Measurements from ENCODE around the gene COL13A1. TPM values are rescaled to one million over a fixed set of nuclear protein-coding genes. Genes with fewer than 3 reads are reported as not detected.

Gene COL13A1
- polyA plus RNA-seq, 1 of the 3 experiments (the other 2 are of a cell fraction): 26.7 TPM

DNA sequence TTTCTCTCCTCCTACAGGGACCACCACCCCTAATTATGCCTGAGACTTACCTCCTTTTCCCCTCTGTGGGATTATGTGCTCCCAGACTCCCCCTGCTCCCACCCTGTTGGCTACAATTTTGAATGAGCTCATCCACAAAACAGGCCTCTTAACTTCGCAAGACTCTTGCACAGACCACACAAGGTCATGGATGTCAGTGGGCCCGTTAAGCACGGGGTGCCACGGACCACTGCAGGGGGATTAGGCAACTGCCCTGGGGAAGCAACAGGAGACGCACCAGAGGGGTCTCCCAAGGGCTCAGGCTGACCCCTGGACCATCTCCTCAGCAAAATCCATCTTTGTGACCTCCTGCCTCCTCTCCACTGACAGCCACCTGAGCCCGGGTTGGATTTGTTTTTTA is 42.1 kb upstream of the COL13A1 start (continued):
- TF ChIP-seq, protein P1, sequence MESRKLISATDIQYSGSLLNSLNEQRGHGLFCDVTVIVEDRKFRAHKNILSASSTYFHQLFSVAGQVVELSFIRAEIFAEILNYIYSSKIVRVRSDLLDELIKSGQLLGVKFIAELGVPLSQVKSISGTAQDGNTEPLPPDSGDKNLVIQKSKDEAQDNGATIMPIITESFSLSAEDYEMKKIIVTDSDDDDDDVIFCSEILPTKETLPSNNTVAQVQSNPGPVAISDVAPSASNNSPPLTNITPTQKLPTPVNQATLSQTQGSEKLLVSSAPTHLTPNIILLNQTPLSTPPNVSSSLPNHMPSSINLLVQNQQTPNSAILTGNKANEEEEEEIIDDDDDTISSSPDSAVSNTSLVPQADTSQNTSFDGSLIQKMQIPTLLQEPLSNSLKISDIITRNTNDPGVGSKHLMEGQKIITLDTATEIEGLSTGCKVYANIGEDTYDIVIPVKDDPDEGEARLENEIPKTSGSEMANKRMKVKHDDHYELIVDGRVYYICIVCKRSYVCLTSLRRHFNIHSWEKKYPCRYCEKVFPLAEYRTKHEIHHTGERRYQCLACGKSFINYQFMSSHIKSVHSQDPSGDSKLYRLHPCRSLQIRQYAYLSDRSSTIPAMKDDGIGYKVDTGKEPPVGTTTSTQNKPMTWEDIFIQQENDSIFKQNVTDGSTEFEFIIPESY (IDR thresholded peaks at IDR 0.05; ENCODE audit: borderline replicate concordance, low read depth): no peak
- TF ChIP-seq, protein P2, sequence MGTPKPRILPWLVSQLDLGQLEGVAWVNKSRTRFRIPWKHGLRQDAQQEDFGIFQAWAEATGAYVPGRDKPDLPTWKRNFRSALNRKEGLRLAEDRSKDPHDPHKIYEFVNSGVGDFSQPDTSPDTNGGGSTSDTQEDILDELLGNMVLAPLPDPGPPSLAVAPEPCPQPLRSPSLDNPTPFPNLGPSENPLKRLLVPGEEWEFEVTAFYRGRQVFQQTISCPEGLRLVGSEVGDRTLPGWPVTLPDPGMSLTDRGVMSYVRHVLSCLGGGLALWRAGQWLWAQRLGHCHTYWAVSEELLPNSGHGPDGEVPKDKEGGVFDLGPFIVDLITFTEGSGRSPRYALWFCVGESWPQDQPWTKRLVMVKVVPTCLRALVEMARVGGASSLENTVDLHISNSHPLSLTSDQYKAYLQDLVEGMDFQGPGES (IDR thresholded peaks at IDR 0.05; ENCODE audit: low read depth, low read length): no peak
- TF ChIP-seq TAF1 (IDR thresholded peaks at IDR 0.05; ENCODE audit: borderline replicate concordance, low read depth, low read length): no peak
- no peak for TF ChIP-seq JUND (IDR thresholded peaks at IDR 0.05)

DNA sequence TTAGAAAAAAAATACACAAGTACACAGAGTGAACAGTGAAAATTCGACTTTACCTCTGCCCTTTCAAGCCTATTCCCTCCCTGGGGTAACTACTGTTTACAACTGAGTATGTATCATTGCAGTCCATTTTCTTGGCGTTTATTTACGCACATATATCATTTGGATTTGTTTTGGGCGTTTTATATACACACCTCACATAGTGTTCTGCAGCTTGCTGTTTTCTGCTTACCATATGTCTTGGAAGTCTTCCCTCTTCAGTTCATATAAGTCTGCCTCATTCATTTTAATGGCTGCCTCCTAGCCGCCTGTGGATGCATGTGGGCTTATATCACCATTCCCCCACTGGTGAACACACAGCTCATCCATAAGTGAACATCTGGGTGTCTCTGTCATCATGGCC is 41.6 kb upstream of the COL13A1 start:
- Histone ChIP-seq H2AFZ (ENCODE audit: low read depth) (no peak overlapping the region), H3K9me2 (no peaks in the 10 kb centered on the region), H3K9me3 (no peaks in the 10 kb centered on the region), H3F3A (replicated peaks; ENCODE audit: insufficient read depth) (peaks cover 3% of the 10 kb centered on the region), H3K27me3 (ENCODE audit: insufficient read depth) (no peaks in the 10 kb centered on the region), H4K20me1 (ENCODE audit: insufficient read depth) (no peaks in the 10 kb centered on the region), H3K79me2 (ENCODE audit: insufficient read depth) (no peaks in the 10 kb centered on the region), H3K9ac (no peak overlapping the region), H3K4me1 (ENCODE audit: control insufficient read depth in 1 of 2, insufficient read depth in 2 of 2, low read depth in 1 of 2, low read length in 1 of 2) (peaks cover 14 to 50% of the 10 kb centered on the region in 2 experiments), H3K4me3 (ENCODE audit: low read depth in 2 of 2, low read length in 1 of 2) (no peak overlapping the region), H3K27ac (ENCODE audit: low read depth in 2 of 2, low read length in 1 of 2) (0 out of 4 replicates have a peak overlapping the region, but pooled peaks of 1 of the 2 experiments have one; percentile 23), H3K36me3 (replicated peaks in 1 of 2; ENCODE audit: control insufficient read depth in 1 of 2, insufficient read depth in 2 of 2, low read length in 1 of 2) (no peaks in the 10 kb centered on the region), H3K4me2 (no peak overlapping the region)
- no peak for DNase-seq
- no peak for TF ChIP-seq FOSL2 (IDR thresholded peaks at IDR 0.05; ENCODE audit: borderline replicate concordance, low read depth)
- CTCF ChIA-PET: interaction anchor here (1.4 to 4.9 kb wide), 5 partner anchors 40 to 154 kb away, joined by 3 to 28 read pairs (median 8); partner anchors contain the start of gene COL13A1
- POLR2A ChIA-PET: no interaction called here
- 78% methylated on average over 5 of the region's 5 CpGs for WGBS (ENCODE audit: low lambda C conversion rate)

DNA sequence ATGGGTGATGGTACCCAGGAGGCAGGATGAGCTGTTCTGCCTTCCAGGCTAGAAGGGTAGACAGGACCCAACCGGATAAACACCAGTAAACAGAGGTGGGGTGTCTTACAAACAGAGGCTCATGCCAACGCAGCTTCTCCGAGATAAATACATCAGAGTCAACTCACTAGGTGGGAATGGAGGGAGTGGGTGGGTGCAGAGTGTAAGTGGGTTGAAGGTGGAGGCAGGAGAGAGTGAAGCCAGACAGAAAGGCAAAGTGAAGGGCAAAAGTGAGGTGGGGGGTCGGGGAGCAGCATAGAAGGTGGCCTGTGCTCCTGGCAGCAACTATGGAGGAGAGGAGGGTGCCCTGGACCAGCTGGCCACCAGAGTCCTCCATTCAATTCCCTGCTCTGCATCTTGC is 40.4 kb upstream of the COL13A1 start:
- H3F3A ChIP-seq (replicated peaks; ENCODE audit: insufficient read depth): peaks cover 3% of the 10 kb centered on the region
- H2AFZ ChIP-seq (ENCODE audit: low read depth): no peak overlapping the region
- no peaks in the 10 kb centered on the region for H3K27me3 ChIP-seq (ENCODE audit: insufficient read depth)
- H3K4me3 ChIP-seq (ENCODE audit: low read depth in 2 of 2, low read length in 1 of 2): no peak overlapping the region
- 79% methylated on average over 4 of the region's 4 CpGs for WGBS (ENCODE audit: low lambda C conversion rate)
- ChIA-PET CTCF (interaction anchor here (1.0 to 1.5 kb wide), 5 partner anchors 39 to 246 kb away, joined by 3 to 5 read pairs (median 4); partner anchors contain the start of gene COL13A1), POLR2A (no interaction called here)
- DNase-seq: no peak
- no peaks in the 10 kb centered on the region for H4K20me1 ChIP-seq (ENCODE audit: insufficient read depth)
- peaks cover 14 to 49% of the 10 kb centered on the region in 2 experiments for H3K4me1 ChIP-seq (ENCODE audit: control insufficient read depth in 1 of 2, insufficient read depth in 2 of 2, low read depth in 1 of 2, low read length in 1 of 2)
- no peak overlapping the region for H3K27ac ChIP-seq (ENCODE audit: low read depth in 2 of 2, low read length in 1 of 2)
- no peaks in the 10 kb centered on the region for H3K9me2 ChIP-seq
- H3K4me2 ChIP-seq: no peak overlapping the region
- H3K9ac ChIP-seq: no peak overlapping the region
- H3K36me3 ChIP-seq (replicated peaks in 1 of 2; ENCODE audit: control insufficient read depth in 1 of 2, insufficient read depth in 2 of 2, low read length in 1 of 2): no peaks in the 10 kb centered on the region
- H3K79me2 ChIP-seq (ENCODE audit: insufficient read depth): no peaks in the 10 kb centered on the region
- no peaks in the 10 kb centered on the region for H3K9me3 ChIP-seq
- no peak for TF ChIP-seq YY1 (IDR thresholded peaks at IDR 0.05; ENCODE audit: low read depth)
- TF ChIP-seq FOXM1 (IDR thresholded peaks at IDR 0.05; ENCODE audit: low read depth): no peak
- no peak for TF ChIP-seq NFIC (IDR thresholded peaks at IDR 0.05; ENCODE audit: borderline replicate concordance)
- TF ChIP-seq RAD21 (IDR thresholded peaks at IDR 0.05; ENCODE audit: low read length): no peak
- no peak for TF ChIP-seq ELF1 (IDR thresholded peaks at IDR 0.05)
- no peak for TF ChIP-seq RXRA (IDR thresholded peaks at IDR 0.05; ENCODE audit: borderline replicate concordance, low read depth)
- TF ChIP-seq CHD2 (IDR thresholded peaks at IDR 0.05; ENCODE audit: low read length, partially characterized antibody): no peak
- TF ChIP-seq RCOR1 (IDR thresholded peaks at IDR 0.05; ENCODE audit: low read length): no peak
- no peak for TF ChIP-seq JUND (IDR thresholded peaks at IDR 0.05)
- TF ChIP-seq, protein P3, sequence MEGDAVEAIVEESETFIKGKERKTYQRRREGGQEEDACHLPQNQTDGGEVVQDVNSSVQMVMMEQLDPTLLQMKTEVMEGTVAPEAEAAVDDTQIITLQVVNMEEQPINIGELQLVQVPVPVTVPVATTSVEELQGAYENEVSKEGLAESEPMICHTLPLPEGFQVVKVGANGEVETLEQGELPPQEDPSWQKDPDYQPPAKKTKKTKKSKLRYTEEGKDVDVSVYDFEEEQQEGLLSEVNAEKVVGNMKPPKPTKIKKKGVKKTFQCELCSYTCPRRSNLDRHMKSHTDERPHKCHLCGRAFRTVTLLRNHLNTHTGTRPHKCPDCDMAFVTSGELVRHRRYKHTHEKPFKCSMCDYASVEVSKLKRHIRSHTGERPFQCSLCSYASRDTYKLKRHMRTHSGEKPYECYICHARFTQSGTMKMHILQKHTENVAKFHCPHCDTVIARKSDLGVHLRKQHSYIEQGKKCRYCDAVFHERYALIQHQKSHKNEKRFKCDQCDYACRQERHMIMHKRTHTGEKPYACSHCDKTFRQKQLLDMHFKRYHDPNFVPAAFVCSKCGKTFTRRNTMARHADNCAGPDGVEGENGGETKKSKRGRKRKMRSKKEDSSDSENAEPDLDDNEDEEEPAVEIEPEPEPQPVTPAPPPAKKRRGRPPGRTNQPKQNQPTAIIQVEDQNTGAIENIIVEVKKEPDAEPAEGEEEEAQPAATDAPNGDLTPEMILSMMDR (IDR thresholded peaks at IDR 0.05): no peak
- TF ChIP-seq RFX5 (IDR thresholded peaks at IDR 0.05; ENCODE audit: low read length): no peak
- TF ChIP-seq, protein P4, sequence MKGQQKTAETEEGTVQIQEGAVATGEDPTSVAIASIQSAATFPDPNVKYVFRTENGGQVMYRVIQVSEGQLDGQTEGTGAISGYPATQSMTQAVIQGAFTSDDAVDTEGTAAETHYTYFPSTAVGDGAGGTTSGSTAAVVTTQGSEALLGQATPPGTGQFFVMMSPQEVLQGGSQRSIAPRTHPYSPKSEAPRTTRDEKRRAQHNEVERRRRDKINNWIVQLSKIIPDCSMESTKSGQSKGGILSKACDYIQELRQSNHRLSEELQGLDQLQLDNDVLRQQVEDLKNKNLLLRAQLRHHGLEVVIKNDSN (IDR thresholded peaks at IDR 0.05; ENCODE audit: borderline replicate concordance, low read depth): no peak
- TF ChIP-seq, protein P5, sequence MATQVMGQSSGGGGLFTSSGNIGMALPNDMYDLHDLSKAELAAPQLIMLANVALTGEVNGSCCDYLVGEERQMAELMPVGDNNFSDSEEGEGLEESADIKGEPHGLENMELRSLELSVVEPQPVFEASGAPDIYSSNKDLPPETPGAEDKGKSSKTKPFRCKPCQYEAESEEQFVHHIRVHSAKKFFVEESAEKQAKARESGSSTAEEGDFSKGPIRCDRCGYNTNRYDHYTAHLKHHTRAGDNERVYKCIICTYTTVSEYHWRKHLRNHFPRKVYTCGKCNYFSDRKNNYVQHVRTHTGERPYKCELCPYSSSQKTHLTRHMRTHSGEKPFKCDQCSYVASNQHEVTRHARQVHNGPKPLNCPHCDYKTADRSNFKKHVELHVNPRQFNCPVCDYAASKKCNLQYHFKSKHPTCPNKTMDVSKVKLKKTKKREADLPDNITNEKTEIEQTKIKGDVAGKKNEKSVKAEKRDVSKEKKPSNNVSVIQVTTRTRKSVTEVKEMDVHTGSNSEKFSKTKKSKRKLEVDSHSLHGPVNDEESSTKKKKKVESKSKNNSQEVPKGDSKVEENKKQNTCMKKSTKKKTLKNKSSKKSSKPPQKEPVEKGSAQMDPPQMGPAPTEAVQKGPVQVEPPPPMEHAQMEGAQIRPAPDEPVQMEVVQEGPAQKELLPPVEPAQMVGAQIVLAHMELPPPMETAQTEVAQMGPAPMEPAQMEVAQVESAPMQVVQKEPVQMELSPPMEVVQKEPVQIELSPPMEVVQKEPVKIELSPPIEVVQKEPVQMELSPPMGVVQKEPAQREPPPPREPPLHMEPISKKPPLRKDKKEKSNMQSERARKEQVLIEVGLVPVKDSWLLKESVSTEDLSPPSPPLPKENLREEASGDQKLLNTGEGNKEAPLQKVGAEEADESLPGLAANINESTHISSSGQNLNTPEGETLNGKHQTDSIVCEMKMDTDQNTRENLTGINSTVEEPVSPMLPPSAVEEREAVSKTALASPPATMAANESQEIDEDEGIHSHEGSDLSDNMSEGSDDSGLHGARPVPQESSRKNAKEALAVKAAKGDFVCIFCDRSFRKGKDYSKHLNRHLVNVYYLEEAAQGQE (IDR thresholded peaks at IDR 0.05; ENCODE audit: low read depth, low read length): no peak

All from SK-N-SH (cell line).